Breast epithelium (tissue), 4 donors: ENCODE measurements around the gene GNS. TPM values are rescaled to one million over a fixed set of nuclear protein-coding genes. Genes with fewer than 3 reads are reported as not detected.

Source experiments
- DNase-seq, 2 donors: peaks; one replicate each; pipeline ENCODE4 v3.0.0-alpha.2; 2019; ENCODE audit warnings: low spot score in 2 of 2
- H3K27ac ChIP-seq, 2 donors: fragments of 200-600 bp; sonication (generic) in 1 of 2; one replicate each; pipeline ENCODE4 v1.5.1; 2016 to 2019; ENCODE audit warnings: mild to moderate bottlenecking in 1 of 2
- H3K27me3 ChIP-seq, 2 donors: fragments of 200-600 bp; sonication (generic) in 1 of 2; one replicate each; pipeline versions ENCODE4 v1.5.1 to v1.6.0; 2017 to 2019; ENCODE audit warnings: control low read depth in 1 of 2, mild to moderate bottlenecking in 1 of 2
- H3K36me3 ChIP-seq: fragments of 200-600 bp; one replicate; pipeline ENCODE4 v1.5.1; 2019
- H3K4me1 ChIP-seq, 2 donors: fragments of 200-600 bp; sonication (generic); one replicate each; pipeline ENCODE4 v1.5.1; 2016 to 2019; ENCODE audit warnings: control low read depth in 1 of 2
- H3K4me3 ChIP-seq, 3 donors: fragments of 200-600 bp; sonication (generic); 1 replicate in 2 of 3; 2 replicates in 1 of 3; pipeline ENCODE4 v1.5.1; 2016 to 2019; ENCODE audit warnings: mild to moderate bottlenecking in 3 of 3, moderate library complexity in 2 of 3
- H3K9me3 ChIP-seq, 2 donors: fragments of 200-600 bp; sonication (generic) in 1 of 2; one replicate each; pipeline ENCODE4 v1.5.1; 2016 to 2019; ENCODE audit warnings: control low read depth in 1 of 2
- POLR2A ChIP-seq: fragments of 450-650 bp; IDR thresholded peaks from one replicate; pipeline ENCODE4 v1.6.1; 2016; ENCODE audit warnings: antibody characterized with exemption, mild to moderate bottlenecking, moderate library complexity
- POLR2AphosphoS5 ChIP-seq, 3 donors: sonication (generic); formaldehyde crosslinking; IDR thresholded peaks; one replicate each; pipeline ENCODE4 v1.6.1; 2017; ENCODE audit warnings: antibody characterized with exemption in 3 of 3
- intact Hi-C: fragments of 100-400 bp; cut with DNase I; formaldehyde crosslinking; loops from one replicate; pipeline ENCODE4 v1.15.1; 2023; ENCODE audit warnings: low total_unique reads
- total RNA-seq, 3 donors: library from RNA; depleted of rRNA; stranded (reverse); fragments of >200 nt; gene quantifications; one replicate each; pipeline ENCODE4 v1.1.0, GENCODE V29; 2016
- TF ChIP-seq, protein P1 (sequence below), 3 donors: fragments of 450-650 bp; IDR thresholded peaks; one replicate each; pipeline ENCODE4 v1.5.1; 2016 to 2017; ENCODE audit warnings: antibody characterized with exemption in 3 of 3, mild to moderate bottlenecking in 3 of 3, moderate library complexity in 3 of 3

Gene GNS
- total RNA-seq, 3 donors from 2014 or later: 94.4 to 250 (median 98.6) TPM

DNA sequence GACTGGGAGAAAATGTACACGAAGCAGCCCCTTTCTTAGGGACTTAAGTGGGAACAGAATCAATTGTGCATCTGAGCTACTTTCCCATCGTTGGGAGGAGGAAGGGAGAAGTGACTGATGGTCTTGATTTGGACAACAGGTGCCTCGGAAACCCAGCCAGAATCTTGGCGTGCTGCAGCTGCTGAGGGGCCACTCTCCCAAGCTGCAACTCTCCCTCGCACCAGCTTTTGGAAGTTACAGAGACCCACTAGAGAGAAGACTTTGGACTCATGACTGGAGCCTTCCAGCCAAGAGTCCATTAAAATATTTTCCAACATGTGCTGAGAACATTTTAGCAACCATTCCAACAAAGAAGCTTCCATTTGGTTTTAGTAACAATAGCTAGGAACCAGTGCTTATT is 52.3 kb downstream of the GNS start:
- Histone ChIP-seq H3K27ac (no peak overlapping the region), H3K9me3 (no peaks in the 10 kb centered on the region), H3K36me3 (no peaks in the 10 kb centered on the region), H3K27me3 (no peaks in the 10 kb centered on the region), H3K4me1 (no peaks in the 10 kb centered on the region), H3K4me3 (no peak overlapping the region)
- TF ChIP-seq, protein P1, sequence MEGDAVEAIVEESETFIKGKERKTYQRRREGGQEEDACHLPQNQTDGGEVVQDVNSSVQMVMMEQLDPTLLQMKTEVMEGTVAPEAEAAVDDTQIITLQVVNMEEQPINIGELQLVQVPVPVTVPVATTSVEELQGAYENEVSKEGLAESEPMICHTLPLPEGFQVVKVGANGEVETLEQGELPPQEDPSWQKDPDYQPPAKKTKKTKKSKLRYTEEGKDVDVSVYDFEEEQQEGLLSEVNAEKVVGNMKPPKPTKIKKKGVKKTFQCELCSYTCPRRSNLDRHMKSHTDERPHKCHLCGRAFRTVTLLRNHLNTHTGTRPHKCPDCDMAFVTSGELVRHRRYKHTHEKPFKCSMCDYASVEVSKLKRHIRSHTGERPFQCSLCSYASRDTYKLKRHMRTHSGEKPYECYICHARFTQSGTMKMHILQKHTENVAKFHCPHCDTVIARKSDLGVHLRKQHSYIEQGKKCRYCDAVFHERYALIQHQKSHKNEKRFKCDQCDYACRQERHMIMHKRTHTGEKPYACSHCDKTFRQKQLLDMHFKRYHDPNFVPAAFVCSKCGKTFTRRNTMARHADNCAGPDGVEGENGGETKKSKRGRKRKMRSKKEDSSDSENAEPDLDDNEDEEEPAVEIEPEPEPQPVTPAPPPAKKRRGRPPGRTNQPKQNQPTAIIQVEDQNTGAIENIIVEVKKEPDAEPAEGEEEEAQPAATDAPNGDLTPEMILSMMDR (IDR thresholded peaks at IDR 0.05): no peak
- TF ChIP-seq POLR2AphosphoS5 (IDR thresholded peaks at IDR 0.05) (no peak), POLR2A (no peak)
- no peak for DNase-seq
- intact Hi-C loops: no loop called here

DNA sequence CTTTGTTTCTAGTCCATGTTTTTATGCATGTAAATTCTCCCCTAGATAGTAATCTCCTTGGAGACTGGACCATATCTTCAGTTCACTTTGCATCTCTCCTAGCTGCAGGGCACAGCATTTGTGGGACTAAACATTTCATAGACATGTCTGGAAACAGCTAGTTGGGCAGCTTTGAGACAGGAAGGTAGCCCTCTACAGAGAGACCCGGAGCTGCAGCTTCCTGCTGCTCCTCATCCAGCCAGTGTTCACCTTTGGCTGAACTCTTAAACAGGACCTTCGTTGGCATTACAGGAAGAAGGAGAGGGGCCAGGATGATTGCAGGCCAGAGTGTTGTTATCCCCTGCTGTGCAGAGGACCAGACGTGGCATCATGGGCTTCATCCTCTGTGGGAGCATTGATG is 52.9 kb downstream of the GNS start:
- TF ChIP-seq POLR2AphosphoS5 (IDR thresholded peaks at IDR 0.05) (no peak), POLR2A (no peak)
- TF ChIP-seq, protein P1 (IDR thresholded peaks at IDR 0.05): no peak
- H3K27ac ChIP-seq: no peak overlapping the region
- no peaks in the 10 kb centered on the region for H3K4me1 ChIP-seq
- no peak for DNase-seq
- H3K27me3 ChIP-seq: no peaks in the 10 kb centered on the region
- no peaks in the 10 kb centered on the region for H3K36me3 ChIP-seq
- H3K9me3 ChIP-seq: no peaks in the 10 kb centered on the region
- H3K4me3 ChIP-seq: no peak overlapping the region
- intact Hi-C loops: no loop called here

DNA sequence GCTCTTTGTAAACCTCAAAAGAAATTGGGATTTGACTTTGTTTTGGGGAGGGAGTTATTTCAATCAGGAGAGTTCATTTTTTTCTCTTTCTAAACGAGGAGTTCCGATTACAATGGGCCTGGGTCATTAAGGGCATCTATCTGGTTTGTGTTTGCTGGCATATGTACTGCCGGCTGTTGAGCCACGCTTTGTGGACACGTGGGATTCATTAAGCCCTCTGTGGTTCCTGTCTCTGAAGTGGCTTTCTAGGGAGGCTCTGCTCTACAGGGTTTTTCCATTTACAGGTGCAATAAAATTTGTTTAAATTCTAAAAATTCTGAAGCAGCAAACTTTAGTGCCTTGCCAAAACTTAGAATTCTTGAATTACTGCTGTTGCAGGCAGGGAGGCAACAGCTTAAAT is 57.9 kb downstream of the GNS start:
- intact Hi-C loops: no loop called here
- Histone ChIP-seq H3K9me3 (no peaks in the 10 kb centered on the region), H3K36me3 (no peaks in the 10 kb centered on the region), H3K4me1 (no peaks in the 10 kb centered on the region), H3K4me3 (no peak overlapping the region), H3K27me3 (no peaks in the 10 kb centered on the region), H3K27ac (no peak overlapping the region)
- DNase-seq: no peak
- TF ChIP-seq POLR2AphosphoS5 (IDR thresholded peaks at IDR 0.05) (no peak), POLR2A (no peak)
- TF ChIP-seq, protein P1 (IDR thresholded peaks at IDR 0.05): no peak

DNA sequence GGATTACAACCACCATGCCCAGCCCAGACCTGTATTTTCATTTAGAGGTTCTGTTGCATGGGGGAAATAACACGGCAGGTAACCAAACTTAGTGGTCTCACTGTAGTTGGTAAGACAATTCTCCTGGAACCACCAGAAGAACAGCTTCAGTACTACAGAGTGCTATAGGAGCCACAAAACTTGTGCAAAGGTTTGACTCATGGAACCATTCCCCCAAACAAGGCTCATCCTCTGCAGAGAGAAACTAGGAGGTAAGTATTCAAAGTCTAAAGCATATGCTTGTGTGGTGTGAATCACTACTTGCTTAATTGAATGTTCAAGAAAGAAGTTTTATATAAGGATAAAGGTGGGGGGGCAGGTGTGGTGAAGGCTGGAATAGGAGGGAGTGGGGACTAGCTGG is 58.7 kb downstream of the GNS start:
- DNase-seq: no peak
- Histone ChIP-seq H3K36me3 (no peaks in the 10 kb centered on the region), H3K27me3 (no peaks in the 10 kb centered on the region), H3K27ac (no peak overlapping the region), H3K4me1 (no peaks in the 10 kb centered on the region), H3K4me3 (no peak overlapping the region), H3K9me3 (no peaks in the 10 kb centered on the region)
- intact Hi-C loops: no loop called here
- TF ChIP-seq, protein P1 (IDR thresholded peaks at IDR 0.05): no peak
- TF ChIP-seq POLR2A (no peak), POLR2AphosphoS5 (IDR thresholded peaks at IDR 0.05) (no peak)

DNA sequence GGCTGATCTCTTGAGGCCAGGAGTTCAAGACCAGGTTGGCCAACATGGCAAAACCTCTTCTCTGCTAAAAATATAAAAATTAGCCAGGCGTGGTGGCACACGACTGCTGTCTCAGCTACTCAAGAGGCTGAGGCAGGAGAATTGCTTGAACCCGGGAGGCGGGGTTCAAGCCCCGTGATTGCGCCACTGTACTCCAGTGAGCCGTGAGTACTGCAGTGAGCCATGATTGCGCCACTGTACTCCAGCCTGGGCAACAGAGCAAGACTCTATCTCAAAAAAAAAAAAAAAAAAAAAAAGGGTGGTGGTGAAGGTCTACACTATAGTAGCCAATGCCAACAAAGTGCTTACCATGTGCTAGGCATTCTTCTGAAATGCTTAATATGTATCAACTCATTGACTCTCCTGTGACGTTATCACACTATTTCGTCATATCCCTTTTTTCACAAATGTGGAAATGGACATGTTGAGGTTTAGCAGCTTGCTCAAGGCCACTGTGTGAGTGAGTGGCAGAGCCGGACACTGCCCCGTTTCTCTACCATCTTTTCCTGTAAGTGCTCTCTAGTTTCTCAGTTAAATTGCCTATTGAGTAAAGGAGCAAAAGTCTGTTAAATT is 59.6 kb downstream of the GNS start:
- Histone ChIP-seq H3K27me3 (no peaks in the 10 kb centered on the region), H3K36me3 (no peaks in the 10 kb centered on the region), H3K4me3 (no peak overlapping the region), H3K9me3 (no peaks in the 10 kb centered on the region), H3K27ac (no peak overlapping the region), H3K4me1 (no peaks in the 10 kb centered on the region)
- no peak for DNase-seq
- TF ChIP-seq POLR2AphosphoS5 (IDR thresholded peaks at IDR 0.05) (no peak), POLR2A (no peak)
- TF ChIP-seq, protein P1 (IDR thresholded peaks at IDR 0.05): no peak
- intact Hi-C loops: no loop called here
